ENCODE results near the gene TSPYL4. TPM values are rescaled to one million over a fixed set of nuclear protein-coding genes. Genes with fewer than 3 reads are reported as not detected.

TSPYL4 gene
- total RNA-seq, 4 donors from 2014 or later, result 9.7 to 34.9 (median 25.3) TPM

DNA sequence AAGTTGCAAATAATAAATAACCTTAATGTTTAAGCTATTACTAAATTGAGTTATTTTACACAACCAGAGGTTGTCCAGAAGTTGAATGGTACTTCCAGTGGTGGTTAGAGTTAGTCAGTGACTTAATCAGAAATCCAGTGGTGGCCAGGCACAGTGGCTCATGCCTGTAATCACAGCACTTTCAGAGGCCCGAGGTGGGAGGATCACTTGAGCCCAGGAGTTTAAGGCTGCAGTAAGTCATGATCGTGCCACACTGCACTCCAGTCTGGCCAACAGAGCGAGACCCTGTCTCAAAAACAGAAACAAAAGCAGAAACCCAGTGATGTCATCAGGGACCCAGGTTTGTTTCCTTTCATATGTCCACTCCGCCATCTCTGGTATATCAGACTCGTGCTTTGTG, 35.0 kb downstream of the TSPYL4 start:
- no peak for TF ChIP-seq POLR2A (IDR thresholded peaks at IDR 0.05)
- TF ChIP-seq, protein P1, sequence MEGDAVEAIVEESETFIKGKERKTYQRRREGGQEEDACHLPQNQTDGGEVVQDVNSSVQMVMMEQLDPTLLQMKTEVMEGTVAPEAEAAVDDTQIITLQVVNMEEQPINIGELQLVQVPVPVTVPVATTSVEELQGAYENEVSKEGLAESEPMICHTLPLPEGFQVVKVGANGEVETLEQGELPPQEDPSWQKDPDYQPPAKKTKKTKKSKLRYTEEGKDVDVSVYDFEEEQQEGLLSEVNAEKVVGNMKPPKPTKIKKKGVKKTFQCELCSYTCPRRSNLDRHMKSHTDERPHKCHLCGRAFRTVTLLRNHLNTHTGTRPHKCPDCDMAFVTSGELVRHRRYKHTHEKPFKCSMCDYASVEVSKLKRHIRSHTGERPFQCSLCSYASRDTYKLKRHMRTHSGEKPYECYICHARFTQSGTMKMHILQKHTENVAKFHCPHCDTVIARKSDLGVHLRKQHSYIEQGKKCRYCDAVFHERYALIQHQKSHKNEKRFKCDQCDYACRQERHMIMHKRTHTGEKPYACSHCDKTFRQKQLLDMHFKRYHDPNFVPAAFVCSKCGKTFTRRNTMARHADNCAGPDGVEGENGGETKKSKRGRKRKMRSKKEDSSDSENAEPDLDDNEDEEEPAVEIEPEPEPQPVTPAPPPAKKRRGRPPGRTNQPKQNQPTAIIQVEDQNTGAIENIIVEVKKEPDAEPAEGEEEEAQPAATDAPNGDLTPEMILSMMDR (IDR thresholded peaks at IDR 0.05), result no peak
- H3K4me3 ChIP-seq, result no peak overlapping the region
- H3K4me1 ChIP-seq, result no peaks in the 10 kb centered on the region
- H3K27me3 ChIP-seq, result no peaks in the 10 kb centered on the region
- H3K9me3 ChIP-seq, result no peaks in the 10 kb centered on the region
- no peak for DNase-seq
- intact Hi-C loops (cut with DNase I; ENCODE audit: low total_unique reads), result no loop called here
- no peak overlapping the region for H3K27ac ChIP-seq
- H3K36me3 ChIP-seq, result no peaks in the 10 kb centered on the region

- no peak overlapping the region for H3K27ac ChIP-seq
- no peaks in the 10 kb centered on the region for H3K4me1 ChIP-seq
- no peak overlapping the region for H3K4me3 ChIP-seq
- no peaks in the 10 kb centered on the region for H3K9me3 ChIP-seq
- H3K27me3 ChIP-seq, result no peaks in the 10 kb centered on the region
- intact Hi-C loops (cut with DNase I; ENCODE audit: low total_unique reads), result no loop called here
- H3K36me3 ChIP-seq, result no peaks in the 10 kb centered on the region
- no peak for DNase-seq
- TF ChIP-seq, protein P1 (IDR thresholded peaks at IDR 0.05), result peak in 2 of 4 experiments; percentile 44 to 46
- no peak for TF ChIP-seq POLR2A (IDR thresholded peaks at IDR 0.05)
Observed at GRCh38 chr6:116218172-116218633, 35.7 kb downstream of the TSPYL4 start.

- Histone ChIP-seq H3K9me3 (no peaks in the 10 kb centered on the region), H3K4me1 (no peaks in the 10 kb centered on the region), H3K27me3 (no peaks in the 10 kb centered on the region), H3K27ac (no peak overlapping the region), H3K4me3 (no peak overlapping the region), H3K36me3 (no peaks in the 10 kb centered on the region)
- TF ChIP-seq, protein P1 (IDR thresholded peaks at IDR 0.05), result peak; percentile 28 to 50 (median 38)
- TF ChIP-seq POLR2A (IDR thresholded peaks at IDR 0.05), result no peak
- intact Hi-C loops (cut with DNase I; ENCODE audit: low total_unique reads), result no loop called here
- DNase-seq, result no peak
Observed at GRCh38 chr6:116217069-116217468, 36.8 kb downstream of the TSPYL4 start.

- DNase-seq, result no peak
- H3K27me3 ChIP-seq, result no peaks in the 10 kb centered on the region
- H3K4me3 ChIP-seq, result no peak overlapping the region
- no peaks in the 10 kb centered on the region for H3K9me3 ChIP-seq
- H3K36me3 ChIP-seq, result no peaks in the 10 kb centered on the region
- no peak overlapping the region for H3K27ac ChIP-seq
- no peaks in the 10 kb centered on the region for H3K4me1 ChIP-seq
- intact Hi-C loops (cut with DNase I; ENCODE audit: low total_unique reads), result no loop called here
- TF ChIP-seq POLR2A (IDR thresholded peaks at IDR 0.05), result no peak
- TF ChIP-seq, protein P1 (IDR thresholded peaks at IDR 0.05), result no peak
Observed at GRCh38 chr6:116215414-116215813, 38.5 kb downstream of the TSPYL4 start.

GRCh38 chr6:116214681-116215080, 39.2 kb downstream of the TSPYL4 start:
- Histone ChIP-seq H3K27me3 (no peaks in the 10 kb centered on the region), H3K36me3 (no peaks in the 10 kb centered on the region), H3K4me1 (no peaks in the 10 kb centered on the region), H3K9me3 (no peaks in the 10 kb centered on the region), H3K27ac (no peak overlapping the region), H3K4me3 (no peak overlapping the region)
- DNase-seq, result no peak
- TF ChIP-seq, protein P1 (IDR thresholded peaks at IDR 0.05), result no peak
- no peak for TF ChIP-seq POLR2A (IDR thresholded peaks at IDR 0.05)
- intact Hi-C loops (cut with DNase I; ENCODE audit: low total_unique reads), result no loop called here
